H9 (cell line): ENCODE data around the gene WNT2. TPM values are rescaled to one million over a fixed set of nuclear protein-coding genes. Genes with fewer than 3 reads are reported as not detected.

Experiments
- DNase-seq: peaks from one replicate; pipeline ENCODE4 v3.0.0-alpha.2; 2017
- H2AFZ ChIP-seq: one replicate; pipeline ENCODE4 v1.6.1; 2013; ENCODE audit warnings: mild to moderate bottlenecking, low read length, control low read depth, moderate library complexity
- H2AK5ac ChIP-seq: 2 replicates; pipeline ENCODE4 v1.6.1; 2013; ENCODE audit warnings: low read length, control low read depth, mixed read lengths; ENCODE audit not compliant: insufficient read length
- H2BK120ac ChIP-seq: one replicate; pipeline ENCODE4 v1.6.1; 2013; ENCODE audit warnings: low read depth, mild to moderate bottlenecking, low read length, control low read depth, inconsistent platforms; ENCODE audit not compliant: poor library complexity, severe bottlenecking
- H2BK12ac ChIP-seq: 2 replicates; pipeline ENCODE4 v1.6.1; 2013; ENCODE audit warnings: low read length, control low read depth, mixed read lengths, low read depth; ENCODE audit not compliant: insufficient read length
- H2BK15ac ChIP-seq: 2 replicates; pipeline ENCODE4 v1.6.1; 2013; ENCODE audit warnings: low read depth, low read length, control low read depth
- H2BK20ac ChIP-seq: one replicate; pipeline ENCODE4 v1.6.1; 2013; ENCODE audit warnings: low read depth, mild to moderate bottlenecking, low read length, control low read depth, inconsistent platforms; ENCODE audit not compliant: poor library complexity, severe bottlenecking
- H2BK5ac ChIP-seq: 2 replicates; pipeline ENCODE4 v1.6.1; 2013; ENCODE audit warnings: low read length, control low read depth, mixed read lengths; ENCODE audit not compliant: insufficient read length
- H3K14ac ChIP-seq: 2 replicates; pipeline ENCODE4 v1.6.1; 2013; ENCODE audit warnings: low read length, control low read depth; ENCODE audit not compliant: insufficient read depth
- H3K18ac ChIP-seq: 2 replicates; pipeline ENCODE4 v1.6.1; 2013; ENCODE audit warnings: low read depth, mild to moderate bottlenecking, mixed read lengths, low read length, control low read depth; ENCODE audit not compliant: insufficient read length
- H3K23ac ChIP-seq: 2 replicates; pipeline ENCODE4 v1.6.1; 2013; ENCODE audit warnings: low read length, control low read depth, mixed read lengths, low read depth; ENCODE audit not compliant: insufficient read length
- H3K23me2 ChIP-seq: 2 replicates; pipeline ENCODE4 v1.6.1; 2013; ENCODE audit warnings: low read depth, mild to moderate bottlenecking, mixed read lengths, low read length, control low read depth; ENCODE audit not compliant: insufficient read length, poor library complexity, severe bottlenecking
- H3K27ac ChIP-seq: 2 replicates; pipeline ENCODE4 v1.5.1; 2013; ENCODE audit warnings: low read length, control low read depth, mixed read lengths, low read depth; ENCODE audit not compliant: insufficient read length
- H3K27me3 ChIP-seq: 2 replicates; pipeline ENCODE4 v1.6.1; 2013; ENCODE audit warnings: low read length, control low read depth, inconsistent platforms; ENCODE audit not compliant: insufficient read depth
- H3K4ac ChIP-seq: 2 replicates; pipeline ENCODE4 v1.6.1; 2013; ENCODE audit warnings: low read depth, mild to moderate bottlenecking, control low read depth, inconsistent platforms, low read length, moderate library complexity
- H3K4me1 ChIP-seq: 2 replicates; pipeline ENCODE4 v1.6.1; 2013; ENCODE audit warnings: low read length, control low read depth, inconsistent platforms; ENCODE audit not compliant: insufficient read depth
- H3K4me2 ChIP-seq: 2 replicates; pipeline ENCODE4 v1.6.1; 2013; ENCODE audit warnings: low read length, control low read depth, mixed read lengths; ENCODE audit not compliant: insufficient read length, insufficient read depth
- H3K56ac ChIP-seq: 2 replicates; pipeline ENCODE4 v1.6.1; 2013; ENCODE audit warnings: low read depth, mild to moderate bottlenecking, mixed read lengths, low read length, control low read depth; ENCODE audit not compliant: insufficient read length
- H3K79me1 ChIP-seq: 2 replicates; pipeline ENCODE4 v1.6.1; 2013; ENCODE audit warnings: low read depth, mild to moderate bottlenecking, moderate library complexity, low read length, control low read depth, inconsistent platforms; ENCODE audit not compliant: insufficient read depth, poor library complexity, severe bottlenecking
- H3K79me2 ChIP-seq: 2 replicates; pipeline ENCODE4 v1.6.1; 2013; ENCODE audit warnings: low read length, control low read depth, inconsistent platforms; ENCODE audit not compliant: insufficient read depth
- H3K9ac ChIP-seq: 2 replicates; pipeline ENCODE4 v1.6.1; 2013; ENCODE audit warnings: low read length, control low read depth, mixed read lengths; ENCODE audit not compliant: insufficient read length; ENCODE audit errors: extremely low read depth
- H3K9me3 ChIP-seq: one replicate; pipeline ENCODE4 v1.6.1; 2013; ENCODE audit warnings: low read depth, low read length, inconsistent platforms; ENCODE audit not compliant: control insufficient read depth
- H3T11ph ChIP-seq: one replicate; pipeline ENCODE4 v1.6.1; 2013; ENCODE audit warnings: mild to moderate bottlenecking, low read length, control low read depth, inconsistent platforms
- H4K20me1 ChIP-seq: one replicate; pipeline ENCODE4 v1.6.1; 2013; ENCODE audit not compliant: control insufficient read depth, insufficient read length, insufficient read depth
- H4K5ac ChIP-seq: 2 replicates; pipeline ENCODE4 v1.6.1; 2013; ENCODE audit warnings: low read depth, mild to moderate bottlenecking, mixed read lengths, low read length, control low read depth; ENCODE audit not compliant: insufficient read length
- H4K8ac ChIP-seq: replicated peaks from 2 replicates; pipeline ENCODE4 v1.6.1; 2013; ENCODE audit warnings: low read length, control low read depth, mixed read lengths, low read depth; ENCODE audit not compliant: insufficient read length
- H4K91ac ChIP-seq: 2 replicates; pipeline ENCODE4 v1.6.1; 2013; ENCODE audit warnings: low read depth, mild to moderate bottlenecking, moderate library complexity, mixed read lengths, low read length, control low read depth; ENCODE audit not compliant: insufficient read length
- H3K27ac Mint-ChIP-seq, 3 experiments: 2 replicates in 2 of 3; 3 replicates in 1 of 3; pipeline ENCODE4 v1.8.0; 2020 to 2021; ENCODE audit warnings: mixed read lengths in 3 of 3, mild to moderate bottlenecking in 1 of 3, moderate library complexity in 1 of 3
- H3K27me3 Mint-ChIP-seq: 2 replicates; pipeline ENCODE4 v1.8.0; 2021; ENCODE audit warnings: low read depth, mild to moderate bottlenecking, moderate library complexity, mixed read lengths
- H3K36me3 Mint-ChIP-seq, 3 experiments: 2 replicates in 2 of 3; 3 replicates in 1 of 3; pipeline ENCODE4 v1.8.0; 2020 to 2021; ENCODE audit warnings: low read depth in 3 of 3, mixed read lengths in 3 of 3; ENCODE audit not compliant: insufficient read depth in 1 of 3
- H3K4me1 Mint-ChIP-seq, 2 experiments: 2 replicates each; pipeline ENCODE4 v1.8.0; 2020; ENCODE audit warnings: mixed read lengths in 2 of 2
- H3K4me3 Mint-ChIP-seq, 2 experiments: 2 replicates in 1 of 2; 3 replicates in 1 of 2; pipeline ENCODE4 v1.8.0; 2020 to 2021; ENCODE audit warnings: mild to moderate bottlenecking in 2 of 2, mixed read lengths in 2 of 2, moderate library complexity in 1 of 2
- H3K9me3 Mint-ChIP-seq, 2 experiments: 2 replicates in 1 of 2; 3 replicates in 1 of 2; pipeline ENCODE4 v1.8.0; 2020; ENCODE audit warnings: mild to moderate bottlenecking in 2 of 2, mixed read lengths in 2 of 2, moderate library complexity in 1 of 2
- CTCF ChIP-seq: fragments of 200-600 bp; sonication (generic); conservative IDR thresholded peaks from 3 replicates; pipeline ENCODE4 v1.8.0; 2021; ENCODE audit warnings: antibody characterized with exemption, mild to moderate bottlenecking
- WGBS: extraction: QIAGEN DNeasy Blood & Tissue Kit; methylation state at CpG from one replicate; pipeline ENCODE4 v1.1.7; 2013; ENCODE audit warnings: missing lambda C conversion rate, low lambda C conversion rate, mixed read lengths; ENCODE audit not compliant: insufficient read length; ENCODE audit errors: extremely low coverage; 5-methylcytosine and 5-hydroxymethylcytosine counted together
- total RNA-seq: library from RNA; stranded (reverse); gene quantifications from 2 replicates; pipeline ENCODE4 v1.2.1, GENCODE V29; 2021

The WNT2 gene
- total RNA-seq, 1 experiment from 2014 or later = not detected

GRCh38 chr7:117349570-117349969 is 26.7 kb upstream of the WNT2 start:
- no peaks in the 10 kb centered on the region for H3K9me3 Mint-ChIP-seq
- no peaks in the 10 kb centered on the region for H3K36me3 Mint-ChIP-seq
- TF ChIP-seq CTCF = no peak
- Histone ChIP-seq H4K8ac (no peak overlapping the region), H3K18ac (no peak overlapping the region), H3K4me2 (no peak overlapping the region), H2BK120ac (no peak overlapping the region), H4K91ac (no peak overlapping the region), H4K20me1 (no peaks in the 10 kb centered on the region), H3K56ac (no peak overlapping the region), H3K14ac (no peak overlapping the region), H3K4ac (no peak overlapping the region), H3K9ac (no peak overlapping the region), H3K27me3 (no peaks in the 10 kb centered on the region), H3T11ph (no peak overlapping the region), H2BK5ac (no peak overlapping the region), H3K23me2 (no peaks in the 10 kb centered on the region), H3K79me2 (no peaks in the 10 kb centered on the region), H3K4me1 (no peaks in the 10 kb centered on the region), H3K79me1 (no peaks in the 10 kb centered on the region), H3K27ac (no peak overlapping the region), H2BK15ac (no peak overlapping the region), H2AK5ac (no peak overlapping the region), H2BK12ac (no peak overlapping the region), H3K9me3 (no peaks in the 10 kb centered on the region), H2BK20ac (no peak overlapping the region), H4K5ac (no peak overlapping the region), H2AFZ (no peak overlapping the region), H3K23ac (no peak overlapping the region)
- WGBS = no CpG with 5 or more reads among the region's 2 CpGs
- H3K27ac Mint-ChIP-seq = no peak overlapping the region
- H3K27me3 Mint-ChIP-seq = peaks cover 6% of the 10 kb centered on the region
- no peak overlapping the region for H3K4me3 Mint-ChIP-seq
- H3K4me1 Mint-ChIP-seq = peaks cover 7 to 9% of the 10 kb centered on the region in 2 experiments
- no peak for DNase-seq
